ENCODE measurements around the gene IGFALS.

The IGFALS gene

DNA sequence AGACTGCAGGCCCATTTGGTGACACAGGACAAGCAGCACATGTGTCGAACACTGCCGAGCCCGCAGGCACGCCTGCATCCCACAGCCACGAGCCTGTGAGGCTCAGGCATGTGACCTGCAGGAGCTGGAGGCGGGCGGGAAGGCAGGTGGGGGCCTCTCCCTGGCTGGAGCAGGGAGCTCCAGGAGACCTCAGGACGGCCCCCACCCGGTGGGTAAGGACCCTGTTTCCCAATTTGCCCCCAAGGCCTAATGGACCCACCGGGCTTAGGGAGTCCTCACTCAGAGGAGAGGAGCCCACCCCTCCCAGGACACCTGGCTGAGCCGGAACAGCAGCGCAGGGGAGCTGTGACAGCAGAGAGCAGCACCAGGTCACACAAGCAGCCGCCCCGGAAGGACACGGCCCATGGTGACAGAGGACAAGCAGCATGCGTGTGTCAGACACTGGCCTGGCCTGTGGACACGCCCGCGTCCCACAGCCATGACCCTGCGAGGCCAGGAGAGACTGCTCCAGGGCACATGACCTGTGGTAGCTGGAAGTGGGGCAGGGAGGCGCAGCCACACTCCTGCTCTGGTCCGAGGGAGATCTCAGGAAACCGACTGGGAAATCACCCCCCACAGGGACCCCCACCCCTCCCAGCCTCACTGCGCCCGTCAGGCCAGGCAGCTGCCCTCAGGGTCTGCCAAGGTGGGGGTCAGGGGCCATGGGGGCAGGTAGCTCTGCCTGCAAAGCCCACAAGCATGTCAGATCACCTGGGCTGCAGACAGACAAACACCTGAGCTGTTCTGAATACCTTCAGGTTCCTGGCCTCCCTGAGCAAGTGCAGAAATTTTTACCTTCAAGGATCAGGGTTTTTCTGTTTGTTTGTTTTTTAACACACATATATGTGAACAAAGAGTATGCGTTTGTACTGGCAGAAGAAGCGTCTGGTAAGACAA lies 13.5 kb downstream of the IGFALS start:
- no peak for DNase-seq (ENCODE audit: low spot score)
- no peak for TF ChIP-seq CTCF (IDR thresholded peaks at IDR 0.05; ENCODE audit: extremely low read depth, insufficient read depth, missing control alignments)
- in situ Hi-C loops (cut with MboI; ENCODE audit: low pct_unique_long_range_greater_than_20kb, low sequenced_read_pairs, unreplicated experiment), result no loop called here

- no peak for TF ChIP-seq CTCF (IDR thresholded peaks at IDR 0.05; ENCODE audit: extremely low read depth, insufficient read depth, missing control alignments)
- no peak for DNase-seq (ENCODE audit: low spot score)
- in situ Hi-C loops (cut with MboI; ENCODE audit: low pct_unique_long_range_greater_than_20kb, low sequenced_read_pairs, unreplicated experiment), result no loop called here
These were observed 14.2 kb downstream of the IGFALS start for GRCh38 chr16:1779234-1779701.

DNA sequence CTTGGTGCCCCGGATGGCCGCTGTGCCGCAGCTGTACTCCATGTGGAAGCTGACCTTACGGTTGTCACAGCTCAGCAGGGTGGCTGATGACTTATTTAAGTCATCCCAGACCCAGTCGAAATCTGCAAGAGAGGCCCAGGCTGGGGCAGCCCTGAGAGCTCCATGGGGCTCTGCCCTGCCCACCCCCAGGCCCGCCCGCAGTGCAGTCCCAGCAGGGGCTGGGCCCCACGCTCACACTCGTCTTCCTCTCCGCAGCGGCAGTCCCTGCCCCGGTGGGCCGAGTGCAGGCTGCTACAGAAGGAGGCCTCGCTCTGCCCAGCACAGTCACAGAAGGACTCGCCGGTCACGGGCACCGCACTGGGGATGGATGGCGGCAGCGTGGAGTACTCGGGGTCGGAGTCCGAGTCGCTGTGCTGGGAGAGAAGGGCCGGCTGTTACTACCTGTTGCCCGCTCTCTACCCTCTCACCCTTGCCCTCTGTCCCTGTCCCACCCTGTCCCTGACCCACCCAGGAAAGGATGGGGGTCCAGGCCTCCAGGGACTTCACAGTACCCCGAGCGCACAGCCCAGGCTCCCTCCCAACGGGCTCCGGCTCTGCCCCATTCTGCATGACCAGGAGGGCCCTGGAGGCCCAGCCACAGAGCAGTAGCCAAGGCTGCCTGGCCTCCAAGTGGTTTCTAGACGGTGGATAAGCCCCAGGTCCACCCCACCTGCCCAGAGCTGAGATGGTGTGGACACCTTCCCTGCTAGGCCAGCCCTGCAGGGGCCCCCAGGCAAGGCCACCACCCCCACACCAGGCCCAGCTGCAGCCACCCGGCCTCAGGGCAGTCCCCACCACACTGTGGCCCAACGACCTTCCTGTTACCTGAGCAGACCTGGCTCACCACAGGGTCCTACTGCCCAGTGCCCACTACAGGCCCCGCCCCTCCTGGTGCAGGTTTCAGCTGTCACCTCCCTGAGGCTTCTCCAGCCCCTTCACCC lies 15.0 kb downstream of the IGFALS start:
- in situ Hi-C loops (cut with MboI; ENCODE audit: low pct_unique_long_range_greater_than_20kb, low sequenced_read_pairs, unreplicated experiment), result no loop called here

DNA sequence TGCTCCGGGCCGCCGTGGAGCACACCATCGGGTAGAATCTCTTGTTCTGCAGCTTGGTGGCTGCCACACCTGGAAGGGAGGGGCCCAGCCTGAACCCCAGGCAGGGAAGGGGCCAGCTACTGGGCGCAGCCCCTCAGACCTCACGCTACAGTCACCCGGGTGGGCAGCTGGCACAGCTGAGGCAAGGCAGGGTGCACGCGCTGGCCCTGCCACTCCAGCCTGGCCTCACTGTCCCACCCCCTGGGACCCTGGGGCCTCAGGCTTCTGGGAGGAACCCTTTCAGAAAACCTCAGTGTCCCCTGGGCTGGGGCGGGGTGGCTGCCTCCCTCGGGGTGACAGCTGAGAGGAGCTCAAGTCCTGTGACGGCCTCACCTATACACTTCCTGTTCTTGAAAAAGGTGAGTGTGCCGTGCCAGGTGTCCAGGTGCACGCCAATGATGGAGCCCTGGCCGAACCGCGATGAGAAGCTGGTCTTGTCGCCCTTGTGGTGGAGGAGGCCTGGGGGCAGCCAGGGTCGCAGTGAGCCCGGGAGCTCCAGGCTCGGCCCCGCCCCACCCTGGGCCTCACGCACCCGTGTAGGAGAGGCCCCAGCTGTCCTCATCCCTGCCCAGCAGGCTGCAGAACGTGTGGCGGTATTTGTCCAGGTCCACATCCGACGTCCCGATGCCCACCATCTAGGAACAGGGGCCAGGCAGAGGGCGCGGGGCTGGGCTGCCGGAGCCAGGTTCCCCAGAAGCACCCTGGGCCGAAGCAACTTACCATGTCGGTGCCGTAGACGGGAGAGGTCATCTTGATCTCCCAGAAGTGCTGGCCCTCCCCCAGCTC lies 15.9 kb downstream of the IGFALS start:
- in situ Hi-C loops (cut with MboI; ENCODE audit: low pct_unique_long_range_greater_than_20kb, low sequenced_read_pairs, unreplicated experiment), result no loop called here
- DNase-seq (ENCODE audit: low spot score), result no peak
- no peak for TF ChIP-seq CTCF (IDR thresholded peaks at IDR 0.05; ENCODE audit: extremely low read depth, insufficient read depth, missing control alignments)

More for the DNA sequence above, 15.0 kb downstream of the IGFALS start:
- no peak for TF ChIP-seq CTCF (IDR thresholded peaks at IDR 0.05; ENCODE audit: extremely low read depth, insufficient read depth, missing control alignments)
- DNase-seq (ENCODE audit: low spot score), result no peak

DNA sequence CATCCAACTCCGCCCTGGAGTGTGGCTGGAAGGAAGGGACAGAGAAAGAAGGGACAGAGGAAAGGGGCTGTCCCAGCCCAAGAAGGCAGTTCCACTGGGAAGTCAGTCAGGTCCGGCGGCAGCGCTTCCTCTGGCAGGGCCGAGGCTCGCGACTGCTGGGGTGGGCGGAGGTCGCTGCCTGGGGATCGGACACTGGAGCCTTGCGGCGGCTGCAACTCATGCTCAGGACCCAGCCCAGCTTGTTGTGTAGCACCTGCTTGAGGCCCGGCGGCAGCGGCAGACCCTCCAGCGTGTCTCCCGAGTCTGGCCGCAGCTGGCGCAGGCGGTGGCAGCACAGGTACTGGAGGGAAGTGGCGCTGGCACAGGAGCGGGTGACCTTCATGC lies 16.5 kb downstream of the IGFALS start:
- TF ChIP-seq CTCF (IDR thresholded peaks at IDR 0.05; ENCODE audit: extremely low read depth, insufficient read depth, missing control alignments), result no peak
- in situ Hi-C loops (cut with MboI; ENCODE audit: low pct_unique_long_range_greater_than_20kb, low sequenced_read_pairs, unreplicated experiment), result no loop called here
- no peak for DNase-seq (ENCODE audit: low spot score)

DNA sequence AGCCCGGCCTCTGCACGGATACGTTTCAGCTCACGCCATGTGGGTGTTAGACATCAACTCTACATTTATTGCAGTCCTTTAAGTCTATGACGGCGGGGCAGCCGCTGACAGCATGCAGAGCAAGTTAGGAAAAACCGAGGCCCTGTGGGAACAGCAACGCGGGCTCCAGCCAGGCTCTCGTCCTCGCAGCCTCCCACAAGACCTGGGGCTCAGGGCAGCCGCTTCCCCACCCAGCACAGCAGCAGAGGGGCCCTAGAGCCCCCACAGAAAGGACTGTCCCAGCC lies 16.9 kb downstream of the IGFALS start:
- no peak for DNase-seq (ENCODE audit: low spot score)
- no peak for TF ChIP-seq CTCF (IDR thresholded peaks at IDR 0.05; ENCODE audit: extremely low read depth, insufficient read depth, missing control alignments)
- in situ Hi-C loops (cut with MboI; ENCODE audit: low pct_unique_long_range_greater_than_20kb, low sequenced_read_pairs, unreplicated experiment), result no loop called here
